SK-N-MC (cell line): Measurements from ENCODE around the gene NPL.

Experiments
- DNase-seq: peaks from one replicate; pipeline ENCODE4 v3.0.0-alpha.2; 2011; ENCODE audit warnings: low read depth, low spot score
- H3K27ac ChIP-seq: fragments of 200-600 bp; sonication (generic); 2 replicates; pipeline ENCODE4 v1.5.1; 2016; ENCODE audit warnings: mixed run types
- H3K36me3 ChIP-seq: fragments of 200-600 bp; sonication (generic); 2 replicates; pipeline ENCODE4 v1.6.1; 2017; ENCODE audit warnings: antibody characterized with exemption, low read length, mixed read lengths; ENCODE audit not compliant: insufficient read depth
- H3K4me3 ChIP-seq: fragments of 200-600 bp; sonication (generic); 2 replicates; pipeline ENCODE4 v1.5.1; 2016
- H3K9ac ChIP-seq: fragments of 200-600 bp; sonication (generic); 2 replicates; pipeline ENCODE4 v1.8.0; 2017; ENCODE audit warnings: mixed run types, mixed read lengths; ENCODE audit not compliant: insufficient read length
- H3K9me3 ChIP-seq: fragments of 200-600 bp; sonication (generic); 2 replicates; pipeline ENCODE4 v1.6.1; 2017; ENCODE audit warnings: low read depth, mild to moderate bottlenecking, antibody characterized with exemption, low read length, moderate library complexity, mixed read lengths
- EZH2 ChIP-seq: fragments of 200-600 bp; sonication (generic); IDR thresholded peaks from one replicate; pipeline ENCODE4 v1.6.1; 2017; ENCODE audit warnings: antibody characterized with exemption
- FOXP2 ChIP-seq: optimal IDR thresholded peaks from 2 replicates; pipeline ENCODE3; 2011; ENCODE audit warnings: mild to moderate bottlenecking, moderate library complexity; ENCODE audit not compliant: insufficient read depth; ENCODE audit errors: extremely low read length, control extremely low read depth
- POLR2AphosphoS5 ChIP-seq: IDR thresholded peaks from 2 replicates; pipeline ENCODE4 v1.6.1; 2012; ENCODE audit warnings: mild to moderate bottlenecking, low read depth, low read length, borderline replicate concordance

NPL gene

GRCh38 chr1:182802006-182802803, 12.6 kb downstream of the NPL start:
- Histone ChIP-seq H3K4me3 (no peak overlapping the region), H3K9ac (no peak overlapping the region), H3K36me3 (no peaks in the 10 kb centered on the region), H3K27ac (no peak overlapping the region), H3K9me3 (no peaks in the 10 kb centered on the region)
- TF ChIP-seq FOXP2 (no peak), EZH2 (no peak), POLR2AphosphoS5 (no peak)
- DNase-seq = no peak

- no peak for TF ChIP-seq POLR2AphosphoS5
- TF ChIP-seq EZH2 = no peak
- no peak for TF ChIP-seq FOXP2
- Histone ChIP-seq H3K4me3 (no peak overlapping the region), H3K9me3 (no peaks in the 10 kb centered on the region), H3K9ac (no peak overlapping the region), H3K27ac (no peak overlapping the region), H3K36me3 (no peaks in the 10 kb centered on the region)
- DNase-seq = no peak
These were observed 14.3 kb downstream of the NPL start for GRCh38 chr1:182803846-182804245.

GRCh38 chr1:182806015-182806678, 16.6 kb downstream of the NPL start:
- no peak overlapping the region for H3K9ac ChIP-seq
- no peaks in the 10 kb centered on the region for H3K36me3 ChIP-seq
- H3K27ac ChIP-seq = no peak overlapping the region
- no peak overlapping the region for H3K4me3 ChIP-seq
- no peaks in the 10 kb centered on the region for H3K9me3 ChIP-seq
- DNase-seq = no peak
- no peak for TF ChIP-seq POLR2AphosphoS5
- no peak for TF ChIP-seq EZH2
- TF ChIP-seq FOXP2 = no peak

- no peak overlapping the region for H3K4me3 ChIP-seq
- H3K27ac ChIP-seq = no peak overlapping the region
- no peaks in the 10 kb centered on the region for H3K36me3 ChIP-seq
- TF ChIP-seq EZH2 (no peak), POLR2AphosphoS5 (no peak), FOXP2 (no peak)
- DNase-seq = no peak
- no peak overlapping the region for H3K9ac ChIP-seq
- no peaks in the 10 kb centered on the region for H3K9me3 ChIP-seq
These were observed 18.3 kb downstream of the NPL start for GRCh38 chr1:182807907-182808306.

- Histone ChIP-seq H3K36me3 (no peaks in the 10 kb centered on the region; the same call in 1 of the 2 replicates), H3K27ac (no peak overlapping the region), H3K9ac (no peak overlapping the region), H3K4me3 (no peak overlapping the region), H3K9me3 (no peaks in the 10 kb centered on the region)
- no peak for TF ChIP-seq FOXP2
- no peak for TF ChIP-seq POLR2AphosphoS5
- no peak for TF ChIP-seq EZH2
- DNase-seq = no peak
These were observed 19.9 kb downstream of the NPL start for GRCh38 chr1:182809414-182809957.

GRCh38 chr1:182811975-182812722, 22.6 kb downstream of the NPL start:
- TF ChIP-seq POLR2AphosphoS5 (no peak), FOXP2 (no peak), EZH2 (no peak)
- Histone ChIP-seq H3K9me3 (no peaks in the 10 kb centered on the region), H3K27ac (no peak overlapping the region), H3K9ac (no peak overlapping the region), H3K36me3 (peaks cover 4% of the 10 kb centered on the region), H3K4me3 (no peak overlapping the region)
- no peak for DNase-seq

GRCh38 chr1:182816863-182817262, 27.3 kb downstream of the NPL start:
- Histone ChIP-seq H3K27ac (no peak overlapping the region), H3K9me3 (no peaks in the 10 kb centered on the region), H3K9ac (no peak overlapping the region), H3K36me3 (peaks cover 18% of the 10 kb centered on the region), H3K4me3 (no peak overlapping the region)
- DNase-seq = no peak
- TF ChIP-seq FOXP2 (no peak), EZH2 (no peak), POLR2AphosphoS5 (no peak)

- no peak overlapping the region for H3K4me3 ChIP-seq
- TF ChIP-seq EZH2 = no peak
- TF ChIP-seq POLR2AphosphoS5 = no peak
- TF ChIP-seq FOXP2 = no peak
- H3K9ac ChIP-seq = no peak overlapping the region
- no peak for DNase-seq
- no peaks in the 10 kb centered on the region for H3K9me3 ChIP-seq
- H3K27ac ChIP-seq = no peak overlapping the region
- peaks cover 18% of the 10 kb centered on the region for H3K36me3 ChIP-seq
These were observed 28.2 kb downstream of the NPL start for GRCh38 chr1:182817802-182818201.
